GM19468 (cell line): Measurements from ENCODE around the gene STX1A.
"Not testable (repeated sequence)": the region's sequence is repeated elsewhere in the genome, so short reads cannot be mapped to it uniquely, and the experiment has no call there.

ENCODE experiments used
- ATAC-seq: cut with Tn5 transposase; IDR thresholded peaks from one replicate; pipeline ENCODE4 v1.9.1; 2021; ENCODE audit warnings: mild to moderate bottlenecking, moderate library complexity, moderate number of reproducible peaks; ENCODE audit not compliant: unreplicated experiment; ENCODE audit errors: extremely low read depth

STX1A gene

DNA sequence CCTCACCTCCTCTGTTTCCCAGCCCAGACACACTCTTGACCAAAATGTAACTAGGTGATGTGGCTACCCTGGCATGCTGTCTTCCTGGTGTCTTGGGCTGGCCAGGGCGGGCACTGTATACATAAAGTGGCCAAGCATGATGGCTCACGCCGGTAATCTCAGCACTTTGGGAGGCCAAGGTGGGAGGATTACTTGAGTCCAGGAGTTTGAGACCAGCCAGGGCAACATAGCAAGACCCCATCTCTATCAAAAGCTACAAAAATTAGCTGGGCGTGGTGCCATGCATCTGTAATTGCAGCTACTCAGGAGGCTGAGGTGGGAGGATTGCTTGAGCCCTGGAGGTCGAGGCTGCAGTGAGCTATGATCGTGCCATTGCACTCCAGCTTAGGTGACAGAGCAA, 6.2 kb downstream of the STX1A start:
- ATAC-seq = not testable (repeated sequence)

DNA sequence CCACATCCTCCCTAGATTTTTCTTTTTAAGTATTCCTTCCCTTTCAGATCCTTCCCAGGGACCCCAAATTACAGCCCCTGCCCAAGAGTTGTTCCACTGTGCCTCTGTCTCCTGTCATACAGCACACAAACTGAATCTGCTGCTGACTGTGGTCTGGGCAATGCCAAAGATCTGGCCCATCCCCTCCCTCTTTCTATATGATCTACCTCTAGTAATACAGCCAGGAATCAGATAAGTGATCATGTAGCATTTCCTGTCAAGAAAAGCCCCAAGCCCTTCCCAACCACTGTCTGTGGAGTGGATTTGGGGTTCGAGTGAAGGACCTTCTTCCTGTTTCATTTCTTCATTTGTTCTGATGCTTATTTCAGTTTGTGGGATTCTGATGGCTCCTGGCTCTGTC, 6.7 kb downstream of the STX1A start:
- no peak for ATAC-seq

DNA sequence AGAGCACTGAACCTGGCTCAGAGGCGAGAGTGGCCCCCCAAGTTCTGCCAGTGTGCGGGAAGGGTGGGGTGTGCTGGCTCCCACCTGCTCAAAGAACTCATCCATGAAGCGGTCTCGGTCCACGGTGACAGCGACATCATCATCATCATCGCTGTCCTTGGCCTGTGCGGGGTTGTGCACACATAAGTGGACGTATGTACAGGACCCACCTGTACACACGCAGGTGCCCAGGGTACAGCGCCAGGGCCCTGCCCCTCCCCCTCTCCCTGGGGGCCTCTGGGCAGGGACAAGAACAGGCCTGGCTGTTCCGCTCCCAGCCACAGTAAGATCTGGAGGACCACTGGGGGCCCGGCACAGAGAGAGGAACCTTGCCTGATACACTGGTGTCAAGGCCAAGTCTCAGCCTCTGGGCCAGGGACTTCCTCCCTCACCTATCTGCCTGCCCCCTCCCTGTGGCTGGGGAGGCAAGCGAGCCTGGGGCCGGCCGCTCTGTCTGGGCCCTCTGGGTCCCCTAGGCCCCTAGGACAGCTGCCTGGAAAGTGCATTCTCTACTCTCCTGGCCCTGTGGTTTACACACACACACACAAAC, 10.4 kb downstream of the STX1A start:
- ATAC-seq = no peak

DNA sequence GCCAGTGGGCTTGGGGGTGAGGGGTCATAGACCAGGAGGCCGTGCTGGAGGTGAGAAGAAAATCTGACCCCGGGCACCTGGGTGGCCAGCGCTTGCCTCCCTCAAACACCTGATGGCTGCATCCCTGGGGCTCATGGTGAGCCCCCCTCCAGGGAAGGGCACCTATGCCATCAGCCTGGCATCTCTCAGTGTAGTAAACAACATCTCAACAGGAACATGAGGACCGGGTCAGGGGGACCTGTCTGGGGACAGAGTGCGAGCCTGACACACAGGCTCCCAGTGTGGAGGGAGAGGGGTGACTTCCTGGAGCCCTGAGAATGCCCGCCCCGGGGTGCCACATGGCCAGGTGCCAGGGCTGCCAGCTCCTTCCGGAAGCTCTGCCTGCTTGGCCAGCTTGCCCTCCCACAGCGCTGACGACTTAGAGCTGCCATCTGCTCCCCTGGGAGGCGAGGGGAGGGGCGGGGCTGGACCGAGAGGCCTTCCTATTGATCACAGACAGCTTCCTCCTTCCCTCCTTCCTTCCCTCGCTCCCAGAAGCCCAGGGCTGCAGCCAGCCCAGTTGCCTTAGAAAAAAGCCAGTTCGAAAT, 12.3 kb downstream of the STX1A start:
- ATAC-seq = no peak

DNA sequence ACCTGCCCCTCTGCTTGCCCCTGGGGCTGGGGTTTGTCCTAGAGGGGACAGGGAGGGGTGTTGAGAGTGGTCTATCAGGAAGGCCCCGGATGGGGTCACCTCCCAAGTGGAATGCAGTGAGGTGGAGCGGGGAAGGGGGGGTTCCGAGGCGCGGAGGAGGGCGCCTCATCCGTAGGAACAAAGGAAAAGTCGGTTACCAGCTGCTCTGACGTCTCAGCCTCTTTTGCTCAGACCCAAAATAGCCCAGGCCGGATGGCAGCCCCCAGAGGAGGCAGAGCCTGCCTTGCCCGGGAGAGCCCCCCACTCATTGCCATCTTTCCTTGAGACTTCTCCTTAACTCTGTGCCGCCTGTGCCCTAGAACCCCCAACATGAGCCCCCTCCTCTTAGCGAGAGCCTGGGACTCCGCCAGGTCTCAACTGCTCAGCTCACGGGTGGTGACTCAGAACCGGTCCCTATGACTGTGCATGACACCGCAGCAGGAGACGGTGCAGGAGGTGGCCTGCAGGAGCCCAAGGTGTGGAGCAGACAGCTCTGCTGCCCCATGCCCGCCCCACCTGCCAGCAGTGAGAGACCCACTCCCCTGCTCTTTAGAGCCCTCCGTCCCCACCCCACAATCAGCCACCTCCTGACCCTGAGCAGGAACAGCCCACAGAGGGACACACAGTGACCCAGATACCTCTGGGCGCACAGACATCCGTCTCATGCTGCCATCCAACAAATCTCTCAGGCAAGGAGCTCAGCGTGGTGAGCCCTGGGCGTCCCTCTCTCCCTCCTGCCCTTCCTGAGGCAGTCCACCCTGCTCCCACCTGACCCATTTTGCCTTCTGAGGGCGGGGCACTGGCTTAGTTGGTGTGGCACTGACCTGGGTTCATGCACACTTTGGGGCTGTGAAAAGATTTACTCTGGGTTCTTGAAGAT, 13.1 kb downstream of the STX1A start:
- ATAC-seq = no peak

DNA sequence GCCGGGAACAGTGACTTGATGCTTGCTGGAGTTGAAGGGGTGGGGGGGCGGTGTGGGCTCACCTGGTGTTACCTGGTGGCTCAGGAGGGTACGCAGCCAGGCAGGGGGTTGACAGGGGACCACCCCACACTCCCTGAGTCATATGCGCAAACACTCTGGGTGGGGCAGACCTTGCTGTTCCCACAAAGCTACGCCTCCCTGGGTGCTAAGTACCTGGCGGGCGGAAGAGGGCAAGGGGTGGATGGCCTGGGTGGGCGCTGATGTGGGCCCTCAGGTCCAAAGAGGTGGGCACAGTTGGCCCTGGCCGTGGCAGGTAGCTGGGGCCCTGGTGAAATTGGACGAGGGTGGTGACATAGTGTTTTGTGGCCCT, 13.9 kb downstream of the STX1A start:
- ATAC-seq = no peak

DNA sequence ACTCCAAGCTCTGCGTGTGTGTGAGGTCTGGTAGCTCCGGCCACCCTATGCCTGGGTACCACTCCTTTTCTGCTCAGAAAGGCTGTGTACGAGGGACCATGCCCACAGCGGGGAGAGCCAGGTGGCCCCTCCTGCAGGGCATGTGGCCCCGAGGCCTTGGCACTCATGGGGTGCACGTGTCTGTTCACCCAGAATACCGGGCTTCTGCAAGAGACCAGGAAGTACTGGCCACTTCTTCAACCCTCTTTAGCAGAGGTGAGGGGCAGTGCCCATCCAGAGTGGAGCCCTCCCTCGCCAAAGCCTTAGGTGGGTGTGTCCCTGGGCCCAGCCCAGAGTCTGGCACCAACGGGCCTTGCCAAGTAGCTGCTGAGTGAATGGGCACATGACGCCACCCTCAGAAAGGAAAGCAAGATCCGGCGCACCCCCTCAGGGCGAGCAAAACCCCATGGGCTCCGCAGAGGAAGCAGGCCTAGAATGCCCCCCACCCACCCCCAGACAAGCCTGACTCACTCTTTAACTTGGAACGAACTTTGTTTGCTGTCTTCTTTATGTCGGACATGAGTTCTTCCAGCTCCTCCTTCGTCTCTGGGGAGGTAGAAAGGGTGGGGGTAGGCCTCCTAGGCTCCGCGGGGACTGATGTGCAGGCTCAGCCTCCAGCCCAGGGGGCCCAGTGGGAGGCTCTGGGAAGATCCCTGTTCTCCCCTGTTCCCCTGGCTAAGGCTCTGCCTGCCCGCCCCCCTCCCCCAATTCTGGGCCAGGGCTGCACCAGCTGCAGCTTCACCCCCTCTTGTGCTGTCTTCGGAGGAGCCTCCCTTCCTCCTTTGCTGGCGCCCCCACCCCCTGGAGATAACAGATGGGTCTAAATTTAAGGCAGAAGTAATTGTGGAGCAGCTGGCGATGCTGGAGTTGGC, 14.6 kb downstream of the STX1A start:
- ATAC-seq = no peak

DNA sequence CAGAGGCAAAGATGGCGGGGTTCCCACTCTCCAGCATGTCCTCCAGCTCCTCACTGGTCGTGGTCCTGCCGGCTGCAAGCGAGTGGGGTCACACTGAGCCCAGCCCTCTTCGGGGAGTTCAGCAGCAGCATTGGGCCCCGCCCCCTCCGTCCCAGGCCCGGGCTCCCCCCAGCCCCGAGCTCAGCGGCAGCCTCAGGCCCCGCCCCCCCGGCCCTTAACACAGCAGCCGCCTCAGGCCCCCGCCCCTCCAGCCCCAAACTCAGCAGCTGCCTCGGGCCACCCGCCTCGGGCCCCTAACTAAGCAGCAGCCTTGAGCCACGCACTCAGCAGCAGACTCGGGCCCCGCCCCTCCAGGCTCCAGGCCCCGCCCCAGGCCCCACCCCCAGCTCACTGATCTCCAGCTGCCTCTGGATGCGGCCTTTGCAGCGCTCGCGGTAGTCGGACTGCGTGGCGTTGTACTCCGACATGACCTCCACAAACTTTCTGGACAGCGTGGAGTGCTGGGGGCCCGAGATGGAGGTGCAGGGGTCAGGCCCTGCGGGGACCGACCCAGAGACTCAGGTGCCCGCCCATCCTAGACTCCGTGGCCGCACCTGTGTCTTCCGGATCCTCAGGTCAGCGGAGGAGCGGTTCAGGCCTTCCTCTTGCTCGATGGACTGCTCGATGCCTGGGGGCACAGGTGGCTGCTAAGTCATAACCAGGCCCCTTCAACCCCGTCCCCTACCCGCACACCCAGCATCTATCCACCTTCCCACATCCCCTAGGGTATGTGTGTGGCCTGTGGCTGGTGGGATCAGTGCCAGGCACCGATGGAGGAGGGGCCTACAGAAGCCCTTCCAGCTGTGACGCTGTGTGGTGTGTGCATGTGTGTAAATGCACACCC, 15.5 kb downstream of the STX1A start:
- ATAC-seq = no peak

DNA sequence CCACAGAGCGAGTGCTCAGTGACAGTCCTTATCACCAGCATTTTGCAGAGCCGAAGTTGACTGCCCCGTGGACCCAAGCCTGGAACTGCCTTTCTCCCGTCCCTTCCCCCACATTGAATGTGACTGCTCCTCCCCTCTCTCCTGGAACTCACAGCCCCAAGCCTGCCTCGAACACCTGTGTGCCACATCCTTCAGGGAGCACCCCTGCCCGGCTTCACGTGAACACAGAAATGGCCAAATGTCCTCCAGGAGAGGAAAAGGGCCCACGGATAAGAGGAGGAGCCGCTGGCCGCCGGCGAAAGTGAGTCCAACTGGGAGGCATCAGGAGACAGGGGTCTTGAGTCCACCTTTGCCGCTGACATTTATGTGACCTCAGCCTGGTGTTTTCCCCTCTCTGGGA, 16.2 kb downstream of the STX1A start:
- ATAC-seq = no peak

DNA sequence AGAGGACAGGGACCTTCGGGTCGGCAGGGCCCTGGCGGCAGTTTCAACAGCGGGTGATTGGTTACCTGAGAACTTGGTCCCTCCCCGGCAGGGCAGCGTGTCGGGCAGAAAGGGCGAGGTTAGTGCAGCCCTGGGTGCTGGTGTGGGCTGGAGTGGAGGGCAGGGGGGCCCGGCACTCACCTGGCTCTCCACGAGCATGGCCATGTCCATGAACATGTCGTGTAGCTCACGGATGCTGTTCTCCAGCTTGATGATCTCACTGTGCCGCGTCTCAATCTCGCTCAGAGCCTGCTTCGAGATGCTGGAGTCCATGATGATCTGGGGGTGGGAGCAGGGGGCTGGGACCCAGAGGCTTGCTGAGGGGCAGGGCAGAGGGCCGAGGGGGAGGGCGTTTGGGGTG, 16.8 kb downstream of the STX1A start:
- no peak for ATAC-seq

DNA sequence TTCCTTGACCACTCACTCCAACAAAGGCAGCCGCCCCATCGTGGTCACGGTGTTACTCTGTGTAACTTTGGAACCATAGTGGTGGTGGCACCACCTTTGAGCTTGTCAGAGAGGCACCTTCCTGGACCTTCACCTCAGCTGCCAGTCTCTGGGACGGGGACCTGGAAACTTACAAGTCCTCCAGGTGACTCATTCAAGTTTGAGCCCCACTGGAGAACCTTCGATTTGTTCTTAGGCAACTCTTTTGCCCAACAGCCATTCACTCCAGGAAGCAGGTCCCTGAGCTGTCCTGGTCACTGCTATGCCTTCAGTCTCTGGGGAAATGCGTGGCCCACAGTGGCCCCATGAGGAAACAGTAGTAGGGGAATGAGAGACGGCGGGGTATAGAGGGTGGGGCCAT, 17.2 kb downstream of the STX1A start:
- ATAC-seq = no peak

DNA sequence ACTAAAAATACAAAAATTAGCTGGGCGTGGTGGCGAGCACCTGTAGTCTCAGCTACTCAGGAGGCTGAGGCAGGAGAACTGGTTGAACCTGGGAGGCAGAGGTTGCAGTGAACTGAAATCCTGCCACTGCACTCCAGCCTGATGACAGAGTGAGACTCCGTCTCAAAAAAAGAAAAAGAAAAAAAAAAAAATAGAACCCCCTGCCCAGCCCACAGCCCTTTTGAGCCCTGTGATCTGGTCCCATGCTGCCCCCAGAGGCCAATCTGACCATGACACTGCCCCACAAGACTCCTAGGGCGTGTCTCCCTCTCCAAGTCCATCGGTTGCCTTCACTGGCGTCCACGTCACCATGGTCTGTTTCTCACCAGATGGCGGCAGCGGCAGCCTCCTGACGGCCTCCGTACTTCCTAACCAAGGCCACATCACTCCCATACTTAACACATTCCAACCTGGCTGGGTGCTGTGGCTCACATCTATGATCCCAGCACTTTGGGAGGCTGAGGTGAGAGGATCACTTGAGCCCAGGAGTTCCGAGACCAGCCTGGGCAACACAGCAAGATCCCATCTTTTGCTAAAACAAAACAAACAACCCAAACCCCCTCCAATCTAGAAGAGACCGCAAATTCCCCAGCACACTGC, 18.0 kb downstream of the STX1A start:
- ATAC-seq = no peak

DNA sequence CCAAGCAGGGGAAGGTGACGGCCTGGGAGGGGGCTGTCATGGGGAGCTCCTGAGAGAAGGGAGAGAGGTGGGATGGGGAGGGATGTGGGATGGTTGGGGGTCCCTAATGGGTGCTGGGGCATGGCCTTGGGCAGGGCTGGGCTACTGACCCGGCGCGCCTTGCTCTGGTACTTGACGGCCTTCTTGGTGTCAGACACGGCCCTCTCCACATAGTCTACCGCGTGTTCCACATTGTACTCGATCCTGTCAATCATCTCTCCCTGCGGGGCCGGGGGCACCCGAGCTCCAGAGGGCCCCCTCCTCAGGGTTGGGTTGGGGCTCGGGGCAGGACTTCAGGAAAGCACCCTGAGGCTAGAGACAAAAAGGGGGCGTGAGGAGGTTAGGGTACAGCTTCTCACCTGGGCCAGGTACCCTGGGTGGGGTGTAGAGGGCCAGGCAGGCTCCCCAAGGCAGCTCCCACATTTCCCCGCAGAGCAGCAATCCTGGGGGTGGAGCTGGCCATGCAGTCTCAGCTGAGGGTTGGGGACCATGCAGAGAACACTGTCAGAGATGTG, 18.8 kb downstream of the STX1A start:
- ATAC-seq = no peak

DNA sequence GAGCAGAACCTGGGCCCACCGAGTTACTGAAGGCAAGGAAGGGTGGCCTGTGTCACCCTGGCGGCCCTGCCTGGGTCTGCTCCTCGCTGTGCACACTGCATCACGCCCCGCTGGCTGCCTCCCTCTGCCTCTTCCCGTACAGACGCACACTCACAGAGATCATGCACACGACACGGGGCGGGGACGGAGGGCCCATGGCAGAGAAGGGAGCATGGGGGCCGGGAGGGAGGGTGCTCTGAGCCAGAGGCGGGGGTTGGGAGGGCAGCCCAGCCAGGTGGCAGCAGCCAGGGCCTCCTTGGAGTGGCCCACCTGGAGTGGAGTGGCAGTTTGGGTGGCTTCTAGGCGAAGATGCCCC, 19.4 kb downstream of the STX1A start:
- no peak for ATAC-seq

DNA sequence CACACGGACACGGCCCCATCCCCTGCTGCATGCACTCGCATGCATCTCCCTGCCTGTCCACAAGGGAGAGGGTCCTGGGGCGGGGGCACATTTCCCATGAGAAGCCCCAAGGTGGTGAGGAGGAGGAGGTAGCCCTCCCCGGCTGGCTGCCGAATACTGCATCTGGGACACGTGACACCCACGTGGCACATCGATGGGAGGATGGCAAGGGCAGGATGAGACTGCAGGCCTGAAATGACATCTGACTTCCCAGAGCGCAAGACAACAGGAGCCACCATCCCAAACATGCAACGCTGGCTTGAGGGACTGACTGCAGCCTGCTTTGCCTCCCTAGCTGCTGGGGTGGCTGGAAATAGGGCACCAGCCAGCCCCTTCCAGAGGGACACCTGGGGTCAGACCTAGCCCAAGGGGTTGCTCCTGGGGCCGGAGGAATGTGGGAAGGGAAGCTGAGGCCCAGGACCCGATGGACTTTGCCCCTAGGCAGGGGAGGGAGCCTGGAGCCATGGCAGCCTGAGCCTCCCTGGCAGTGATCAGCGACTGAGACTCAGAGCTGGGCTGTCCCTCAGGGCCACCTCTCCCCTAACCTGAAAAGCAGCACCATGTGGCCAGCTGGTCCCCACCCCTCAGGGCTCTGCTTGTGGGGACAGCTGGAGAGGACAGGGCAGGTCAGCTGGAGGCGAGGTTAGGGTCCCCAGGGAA, 19.9 kb downstream of the STX1A start:
- ATAC-seq = no peak

DNA sequence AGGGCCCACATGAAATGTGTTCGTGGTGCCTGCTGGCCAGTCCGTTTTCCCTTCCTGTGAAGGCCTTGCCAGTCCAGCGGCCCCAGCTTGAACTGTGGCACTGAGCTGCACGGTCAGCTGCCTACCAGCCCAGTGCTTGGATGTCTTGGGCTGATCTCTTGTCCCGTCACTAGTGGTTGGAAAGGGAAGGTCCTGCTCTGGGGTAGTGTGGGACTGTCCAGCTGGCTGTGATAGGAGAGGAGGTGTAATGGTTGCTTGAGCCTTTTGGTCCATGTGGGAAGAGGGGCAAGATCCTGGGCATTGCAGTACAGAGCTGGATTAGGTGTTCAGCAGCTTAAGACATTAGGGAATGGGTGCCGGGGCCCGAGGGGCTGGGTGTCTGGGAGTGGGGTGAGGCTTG, 21.1 kb downstream of the STX1A start:
- no peak for ATAC-seq

DNA sequence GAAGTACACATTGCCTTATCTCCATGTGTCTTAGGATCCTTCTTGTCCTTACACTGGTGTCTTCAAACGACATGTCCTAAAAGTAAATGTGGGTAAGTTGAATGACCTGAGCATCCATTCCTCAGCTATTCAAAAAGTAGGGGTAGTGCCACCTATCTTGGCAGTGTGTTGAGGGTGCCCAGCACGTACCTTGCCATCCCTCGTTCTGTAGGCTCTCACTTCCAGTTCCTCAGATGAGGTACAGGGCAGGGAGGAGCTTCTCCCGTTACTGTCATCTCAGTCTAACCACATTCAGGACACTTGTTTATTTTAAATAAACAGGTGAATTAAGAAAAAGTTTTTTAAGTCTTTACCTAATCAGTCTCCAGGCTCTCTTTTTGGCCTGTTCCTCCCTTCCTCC, 23.1 kb downstream of the STX1A start:
- no peak for ATAC-seq

DNA sequence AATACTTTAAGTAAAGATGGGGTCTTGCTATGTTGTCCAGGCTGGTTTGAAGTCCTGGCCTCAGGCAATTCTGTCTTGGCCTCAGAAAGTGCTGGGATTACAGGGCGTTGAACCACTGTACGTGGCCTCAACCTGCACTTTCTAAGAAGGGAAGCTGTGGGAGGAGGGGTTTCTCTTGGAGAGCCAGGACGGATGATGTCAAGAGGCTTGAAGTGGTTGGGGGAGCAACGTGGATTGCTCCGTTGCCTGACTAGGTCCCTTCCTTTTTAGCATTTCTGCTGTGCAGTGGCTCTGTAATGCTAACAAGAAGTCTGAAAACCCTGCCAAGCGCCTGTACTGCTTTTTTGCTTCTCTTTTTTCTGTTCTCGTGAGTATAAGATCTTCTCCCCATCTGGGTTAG, 28.8 kb downstream of the STX1A start:
- no peak for ATAC-seq
